ENCODE results near the gene GALK2.

The GALK2 gene

DNA sequence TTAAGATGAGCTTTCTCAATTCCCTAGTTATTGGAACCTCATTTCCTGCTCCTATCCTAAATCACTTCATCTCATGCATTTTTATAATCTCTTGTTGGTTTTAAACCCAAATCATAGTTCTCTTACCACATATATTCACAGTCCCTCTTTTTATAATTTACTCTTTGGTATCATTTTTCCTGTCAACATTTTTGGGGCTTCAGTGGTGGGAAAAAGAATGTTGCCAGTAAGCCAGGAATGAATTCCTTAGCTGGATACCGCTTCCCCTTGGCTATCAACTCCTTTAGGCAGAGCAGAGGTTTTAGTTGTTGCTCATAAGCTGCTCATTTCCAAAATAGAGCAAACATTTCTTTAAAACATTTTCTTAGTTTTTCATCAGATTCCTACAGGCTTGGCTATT is 112.3 kb downstream of the GALK2 start:
- no peak for DNase-seq (ENCODE audit: low read depth)

DNA sequence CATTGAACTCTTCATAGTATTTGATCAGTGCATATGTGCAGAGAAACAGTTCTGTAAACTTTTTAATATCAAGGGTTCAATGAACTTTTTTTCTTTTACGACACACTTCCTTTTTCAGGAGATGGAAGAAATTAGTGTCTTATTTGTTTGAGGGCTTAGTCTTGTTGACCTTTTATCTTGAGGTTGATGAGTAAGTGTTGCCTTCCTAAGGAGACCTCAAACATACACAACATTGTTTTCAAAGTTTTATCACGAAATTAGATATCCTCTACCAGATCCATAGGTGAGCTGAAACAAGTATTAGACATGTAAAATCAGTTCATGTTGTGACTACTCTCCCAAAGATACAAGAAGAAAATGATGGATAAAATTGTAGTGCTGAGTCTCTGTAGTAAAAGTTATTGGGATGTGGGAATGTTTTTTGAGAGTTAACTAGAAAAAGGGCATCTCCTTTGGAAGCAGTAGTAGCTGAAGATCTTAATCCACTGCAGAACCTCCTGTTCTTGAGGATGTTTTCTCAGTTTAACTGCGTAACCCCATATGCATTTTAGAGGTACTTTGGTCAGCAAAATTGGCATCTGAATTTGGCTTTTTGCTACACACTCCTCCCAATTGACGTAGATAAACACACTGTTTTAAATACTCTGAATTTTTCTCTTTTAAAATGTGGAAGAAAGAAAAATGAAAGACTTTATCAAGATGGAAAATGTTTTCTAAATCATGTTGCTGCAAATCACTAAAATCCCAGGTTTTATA is 116.8 kb downstream of the GALK2 start:
- DNase-seq (ENCODE audit: low read depth): no peak

DNA sequence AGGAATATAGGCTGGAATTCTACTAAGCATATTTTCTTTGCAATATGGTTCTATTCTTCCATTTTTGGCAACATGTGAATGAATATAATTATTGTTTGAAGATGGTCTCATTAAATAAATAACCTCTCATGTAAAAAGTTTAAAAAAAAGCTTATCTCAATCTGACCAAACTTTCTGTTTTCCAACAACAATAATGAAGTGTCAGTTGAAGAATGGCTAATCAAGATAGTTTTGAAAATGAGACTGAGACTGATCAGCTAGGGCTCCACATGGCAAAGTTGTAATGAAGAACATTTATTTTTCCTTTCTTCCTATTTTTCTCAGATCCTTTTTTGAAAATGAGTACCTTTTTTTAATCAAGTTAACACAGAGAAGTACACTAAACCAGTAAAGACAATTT is 117.4 kb downstream of the GALK2 start:
- DNase-seq (ENCODE audit: low read depth): no peak

DNA sequence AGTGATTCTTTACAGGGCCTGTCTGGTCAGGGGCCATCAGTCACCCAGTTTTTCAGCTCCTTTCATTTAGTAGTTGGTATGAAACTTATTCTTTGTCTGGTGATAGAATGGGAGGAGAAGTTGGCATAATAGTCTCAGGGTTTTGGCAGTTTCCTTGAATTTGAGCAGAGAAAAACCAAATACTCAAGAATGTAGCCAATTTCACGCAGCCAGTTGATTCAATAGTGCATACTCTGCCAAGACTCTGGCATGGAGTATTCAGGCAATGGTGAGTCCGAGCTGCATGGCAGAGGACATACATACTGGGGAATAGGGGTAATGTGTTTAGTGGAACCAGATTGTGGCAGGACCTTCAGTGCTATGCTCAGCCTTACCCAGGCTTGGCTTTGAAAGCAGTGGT is 118.3 kb downstream of the GALK2 start:
- no peak for DNase-seq (ENCODE audit: low read depth)

DNA sequence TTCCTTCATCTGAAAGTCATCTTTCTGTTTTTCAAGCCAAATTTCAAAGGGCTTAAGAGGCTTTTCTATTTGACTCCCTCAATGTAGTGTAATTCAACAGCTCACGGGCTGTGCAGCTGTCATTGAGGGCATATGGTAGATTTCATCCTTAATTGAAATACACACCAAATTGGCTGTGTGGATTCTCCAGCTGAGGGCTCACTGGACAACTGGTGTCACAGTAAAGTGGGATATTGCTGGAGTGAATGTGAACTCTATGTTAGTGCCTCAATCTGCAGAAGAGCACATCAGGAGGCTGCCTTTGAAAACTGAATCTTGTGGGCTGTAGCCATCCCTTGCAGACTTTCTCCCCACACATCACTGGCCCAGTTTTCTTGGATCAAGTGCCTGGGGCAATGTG is 120.1 kb downstream of the GALK2 start:
- DNase-seq (ENCODE audit: low read depth): no peak

DNA sequence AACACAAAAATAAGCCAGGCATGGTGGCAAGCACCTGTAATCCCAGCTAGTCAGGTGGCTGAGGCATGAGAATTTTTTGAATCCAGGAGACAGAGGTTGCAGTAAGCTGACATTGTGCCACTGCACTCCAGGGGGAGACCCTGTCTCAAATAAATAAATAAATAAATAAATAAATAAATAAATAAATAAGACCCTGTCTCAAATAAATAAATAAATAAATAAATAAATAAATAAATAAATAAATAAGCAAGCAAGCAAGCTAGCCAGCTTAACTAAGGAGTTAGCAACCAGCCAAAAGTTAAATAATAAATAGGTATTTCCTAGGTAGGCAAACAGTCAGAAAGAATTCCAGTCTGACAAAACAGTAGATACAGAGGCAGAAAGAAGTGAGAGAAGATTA is 123.9 kb downstream of the GALK2 start:
- DNase-seq (ENCODE audit: low read depth): no peak

DNA sequence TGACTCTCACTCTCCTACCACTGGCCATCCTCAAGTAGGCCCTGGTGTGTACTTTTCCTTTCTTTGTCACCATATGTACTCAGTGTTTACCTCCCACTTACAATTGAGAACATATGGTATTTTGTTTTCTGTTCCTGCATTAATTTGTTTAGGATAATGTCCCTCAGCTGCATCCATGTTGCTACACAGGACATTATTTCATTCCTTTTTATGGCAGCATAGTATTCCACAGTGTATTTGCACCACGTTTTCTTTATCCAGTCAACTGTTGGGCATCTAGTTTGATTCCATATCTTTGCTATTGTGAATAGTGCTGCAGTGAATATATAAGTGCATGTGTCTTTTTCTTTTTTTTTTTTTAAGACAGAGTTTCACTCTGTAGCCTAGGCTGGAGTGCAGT is 126.2 kb downstream of the GALK2 start:
- no peak for DNase-seq (ENCODE audit: low read depth)

DNA sequence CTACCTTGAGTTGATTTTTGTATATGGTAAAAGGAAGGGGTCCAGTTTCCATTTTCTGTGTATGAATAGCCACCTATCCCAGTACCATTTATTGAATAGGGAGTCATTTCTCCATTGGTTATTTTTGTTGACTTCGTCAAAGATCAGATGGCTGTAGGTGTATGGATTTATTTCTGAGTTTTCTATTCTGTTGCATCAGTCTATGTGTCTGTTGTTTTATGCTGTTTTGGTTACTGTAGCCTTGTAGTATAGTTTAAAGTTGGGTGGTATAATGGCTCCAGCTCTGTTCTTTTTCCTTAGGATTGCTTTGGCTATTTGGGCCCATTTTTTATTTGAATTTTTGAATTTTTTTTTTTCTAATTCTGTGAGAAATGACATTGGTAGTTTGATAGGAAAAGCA is 127.5 kb downstream of the GALK2 start:
- DNase-seq (ENCODE audit: low read depth): no peak

DNA sequence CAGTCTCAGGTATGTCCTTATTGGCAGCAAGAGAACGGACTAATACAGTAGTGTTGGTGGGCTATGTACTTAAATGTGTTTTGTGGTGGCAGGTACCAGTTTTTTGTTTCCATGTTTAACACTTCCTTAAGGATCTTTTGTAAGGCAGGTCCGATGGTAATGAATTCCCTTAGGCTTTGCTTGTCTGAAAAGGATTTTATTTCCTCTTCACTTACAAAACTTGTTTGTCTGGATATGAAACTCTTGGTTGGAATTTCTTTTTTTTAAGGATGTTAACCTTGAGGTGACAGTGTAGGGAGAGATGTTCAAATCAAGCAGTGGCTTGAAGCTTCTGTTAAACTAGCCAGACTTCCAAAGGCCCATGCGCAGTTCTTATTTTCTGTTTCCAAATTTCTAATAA is 130.8 kb downstream of the GALK2 start:
- no peak for DNase-seq (ENCODE audit: low read depth)

DNA sequence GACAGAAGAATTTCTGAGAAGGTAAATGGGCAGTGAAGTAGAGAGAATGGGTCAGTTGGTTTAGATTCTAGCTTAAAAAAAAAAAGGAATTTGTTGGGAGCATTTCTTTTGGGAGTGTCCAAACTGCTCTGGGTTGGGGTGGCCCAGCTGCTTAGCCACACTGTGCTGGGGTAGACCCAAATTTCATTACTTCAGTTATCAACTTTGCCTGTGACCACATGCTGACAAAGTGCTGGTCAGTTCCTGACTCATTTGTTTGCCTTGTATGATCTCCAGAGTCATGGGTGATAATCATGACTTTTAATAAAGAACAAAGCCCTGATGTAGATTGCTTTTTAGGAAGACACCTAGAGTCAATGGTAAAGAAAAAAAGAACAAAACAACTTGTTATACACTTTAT is 131.5 kb downstream of the GALK2 start:
- DNase-seq (ENCODE audit: low read depth): no peak

DNA sequence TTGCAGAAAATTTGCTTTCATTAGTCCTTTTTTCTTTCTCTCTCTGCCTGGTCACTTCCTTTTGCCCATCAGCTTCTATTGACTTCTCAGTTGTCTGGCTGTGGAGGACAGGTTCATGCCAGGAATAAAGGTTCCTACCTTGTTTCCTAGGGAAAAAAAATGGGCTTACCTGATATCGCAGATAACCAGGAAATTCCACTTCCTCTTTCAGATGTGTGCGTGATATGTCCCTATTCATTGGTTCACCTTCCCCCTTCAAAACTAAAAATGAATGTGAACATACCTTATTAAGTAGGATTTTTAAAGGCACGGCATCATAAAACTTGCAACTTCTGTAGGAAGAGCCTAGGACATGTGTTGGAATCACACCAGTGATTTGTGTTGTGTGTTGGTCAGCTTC is 133.0 kb downstream of the GALK2 start:
- no peak for DNase-seq (ENCODE audit: low read depth)

DNA sequence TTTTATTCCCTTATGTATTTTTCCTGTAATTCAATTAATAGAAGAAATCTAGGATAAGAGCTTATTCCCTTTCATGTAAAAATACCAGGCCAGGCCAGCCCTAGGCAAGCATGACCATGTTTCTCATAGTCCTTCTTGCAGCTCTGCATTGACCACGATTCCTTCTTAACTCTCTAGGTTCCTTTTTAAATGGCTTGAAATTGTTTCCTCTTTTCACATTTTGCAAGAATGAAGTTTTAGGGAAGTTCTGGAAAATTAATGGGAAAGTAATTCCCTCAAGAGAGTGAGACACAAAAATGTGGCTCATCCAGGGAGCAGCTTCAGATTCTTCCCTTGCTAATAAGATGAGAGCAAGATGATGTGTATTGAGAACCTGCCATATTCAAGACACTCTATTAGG is 136.5 kb downstream of the GALK2 start:
- no peak for DNase-seq (ENCODE audit: low read depth)

DNA sequence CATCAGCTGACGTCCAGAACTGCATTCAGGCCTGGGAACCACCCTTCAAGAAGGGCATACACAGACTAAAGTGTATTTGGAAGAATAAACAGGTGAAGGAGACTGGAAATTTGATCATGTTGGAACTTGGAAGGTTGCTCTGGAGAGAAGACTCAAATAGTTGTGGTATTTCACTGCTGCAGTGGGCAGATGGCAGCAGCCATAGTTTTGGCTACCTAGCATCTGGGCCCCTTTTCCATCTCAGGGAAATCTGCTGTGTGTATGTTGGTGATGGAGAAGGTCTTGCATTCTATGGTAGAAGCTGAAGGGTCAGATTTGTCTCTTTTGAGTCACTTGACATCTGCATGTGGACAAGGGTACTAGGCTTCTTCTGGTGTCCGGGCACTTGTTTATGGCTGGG is 138.6 kb downstream of the GALK2 start:
- no peak for DNase-seq (ENCODE audit: low read depth)

DNA sequence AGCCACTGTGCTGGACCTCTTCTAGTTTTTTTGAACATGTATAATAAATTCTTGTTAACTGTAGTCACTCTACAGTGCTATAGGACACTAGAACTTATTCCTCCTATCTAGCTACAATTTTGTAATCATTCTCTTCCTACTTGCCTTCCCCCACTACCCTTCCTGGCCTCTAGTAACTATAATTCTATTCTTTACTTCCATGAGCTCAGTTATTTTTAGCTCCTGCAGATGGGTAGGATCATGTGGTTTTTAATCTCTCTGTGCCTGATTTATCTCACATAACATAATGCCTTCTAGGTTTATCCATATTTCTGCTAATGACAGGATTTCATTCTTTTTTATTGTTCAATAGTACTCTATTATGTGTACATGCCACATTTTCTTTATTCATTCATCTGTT is 139.8 kb downstream of the GALK2 start:
- no peak for DNase-seq (ENCODE audit: low read depth)

DNA sequence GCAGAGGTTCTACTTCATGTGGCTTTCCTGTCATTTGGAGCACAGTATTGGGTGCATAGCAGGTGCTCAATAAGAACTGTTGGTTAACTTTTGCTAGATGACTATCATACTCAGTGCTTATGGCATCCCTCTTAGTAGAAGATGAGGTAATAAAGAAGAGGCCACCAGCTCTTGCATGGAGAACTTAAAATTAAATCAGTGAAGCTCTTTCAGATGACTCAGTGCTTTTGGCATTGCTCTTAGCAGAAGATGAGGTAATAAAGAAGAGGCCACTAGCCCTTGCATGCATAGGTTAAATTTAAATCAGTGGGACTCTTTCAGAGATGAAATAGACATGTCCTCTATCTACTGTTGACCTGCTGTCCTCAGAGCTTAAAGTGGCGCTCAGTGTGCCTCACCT is 143.6 kb downstream of the GALK2 start:
- no peak for DNase-seq (ENCODE audit: low read depth)

DNA sequence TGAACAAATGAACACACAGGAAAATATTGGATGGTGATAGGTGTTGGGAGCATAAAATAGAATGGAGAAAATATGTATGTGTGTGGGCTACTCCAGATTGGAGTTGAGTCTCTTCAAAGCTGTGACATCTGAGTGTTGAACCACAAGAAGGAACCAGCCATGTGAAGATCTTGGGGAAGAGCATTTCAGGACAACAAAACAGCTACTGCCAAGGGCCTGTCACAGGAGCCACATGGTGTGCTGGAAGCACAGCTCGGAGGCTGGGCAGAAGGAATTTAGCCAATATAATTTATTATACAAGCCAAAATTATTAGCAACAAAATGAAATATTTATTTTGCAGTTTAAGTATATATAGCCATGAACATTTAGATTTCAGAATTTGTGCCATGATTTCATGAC is 144.7 kb downstream of the GALK2 start:
- no peak for DNase-seq (ENCODE audit: low read depth)

DNA sequence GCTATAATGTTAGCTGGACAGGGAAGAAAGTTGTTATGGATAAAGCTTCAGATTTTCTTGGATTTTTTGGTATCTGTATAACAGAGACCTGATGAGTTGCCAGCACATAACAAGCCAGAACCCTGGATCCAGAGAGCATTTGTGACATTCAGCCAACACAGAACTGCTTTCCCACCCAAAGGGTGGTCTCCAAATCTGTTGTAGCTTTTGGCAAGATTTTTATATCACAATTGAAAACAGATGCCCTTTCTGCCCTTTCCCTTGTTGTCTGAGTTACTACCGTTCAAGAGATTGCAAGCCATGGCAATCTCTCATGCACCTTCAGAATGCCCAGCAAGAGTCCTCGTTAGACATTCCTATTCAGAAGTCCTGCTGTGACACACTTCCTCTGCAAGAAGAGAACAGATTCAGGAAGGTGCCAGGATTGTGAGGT is 145.4 kb downstream of the GALK2 start:
- no peak for DNase-seq (ENCODE audit: low read depth)

DNA sequence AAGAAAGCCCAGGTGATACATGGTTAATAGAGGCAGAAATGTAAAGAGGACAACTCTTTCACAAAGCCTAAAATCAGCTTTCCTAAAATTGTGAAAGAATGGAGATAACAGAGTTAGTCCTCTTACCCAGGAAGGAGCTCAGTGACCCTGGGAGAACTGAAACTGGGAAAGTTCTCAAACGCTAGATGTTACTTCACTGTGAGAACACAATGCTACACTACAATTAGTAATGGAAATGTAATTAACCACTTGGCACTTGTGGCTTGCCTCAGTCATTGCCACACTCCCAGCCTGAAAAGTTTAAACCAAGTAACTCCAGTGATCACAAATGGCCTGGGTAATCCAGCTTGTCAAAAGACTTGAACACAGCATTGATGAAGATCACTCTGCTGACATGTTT is 150.3 kb downstream of the GALK2 start:
- DNase-seq (ENCODE audit: low read depth): no peak

DNA sequence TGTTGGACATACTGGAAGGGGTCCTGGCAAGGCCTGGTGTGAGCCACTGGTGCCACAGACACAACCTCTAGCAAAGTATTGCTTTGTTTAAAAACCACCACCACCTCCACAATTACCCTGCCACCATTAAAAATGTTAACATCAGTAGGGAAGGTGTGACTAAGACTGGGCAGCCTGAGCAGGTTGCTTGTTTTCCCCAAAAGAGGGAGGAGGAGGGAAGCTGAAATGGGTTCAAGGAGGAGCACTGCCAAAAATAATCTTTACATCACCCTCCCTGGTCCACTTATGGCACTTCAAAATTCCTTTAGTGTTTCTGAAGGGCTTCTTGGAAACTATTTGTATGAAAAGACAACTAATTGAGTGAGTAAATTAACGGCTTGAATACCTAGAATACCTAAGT is 153.2 kb downstream of the GALK2 start:
- no peak for DNase-seq (ENCODE audit: low read depth)

DNA sequence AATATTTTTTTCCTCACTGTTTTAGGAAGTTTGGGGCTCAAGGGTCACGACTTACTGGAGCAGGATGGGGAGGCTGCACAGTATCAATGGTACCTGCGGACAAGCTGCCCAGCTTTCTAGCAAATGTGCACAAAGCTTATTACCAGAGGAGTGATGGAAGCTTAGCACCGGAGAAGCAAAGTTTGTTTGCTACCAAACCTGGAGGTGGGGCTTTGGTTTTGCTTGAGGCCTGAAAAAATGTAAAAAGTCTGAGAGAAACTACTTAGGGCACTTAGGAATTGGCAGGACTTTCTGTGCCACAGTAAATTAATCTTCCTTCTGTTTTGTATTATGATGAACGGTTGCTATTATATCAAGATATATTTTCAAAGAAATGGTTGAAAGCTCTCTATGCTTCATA is 157.9 kb downstream of the GALK2 start:
- no peak for DNase-seq (ENCODE audit: low read depth)

DNA sequence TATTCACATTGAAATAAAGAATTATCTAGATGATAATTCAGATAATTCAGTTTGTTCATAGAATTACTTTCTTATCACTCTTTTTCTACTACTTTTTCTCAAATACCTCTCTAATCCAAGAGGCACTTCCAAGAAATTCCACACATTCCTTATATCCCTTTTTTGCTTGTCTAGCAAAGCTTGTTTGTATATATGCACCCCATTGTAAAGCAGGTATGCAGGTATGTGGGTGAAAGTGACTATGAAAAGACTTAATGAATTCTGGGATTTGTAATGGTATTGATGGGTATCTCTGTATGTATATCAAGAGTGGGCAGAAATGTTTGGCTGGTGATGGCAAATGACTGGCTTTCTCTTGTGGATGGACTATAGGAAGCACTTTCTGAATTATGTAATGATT is 158.9 kb downstream of the GALK2 start:
- DNase-seq (ENCODE audit: low read depth): no peak

DNA sequence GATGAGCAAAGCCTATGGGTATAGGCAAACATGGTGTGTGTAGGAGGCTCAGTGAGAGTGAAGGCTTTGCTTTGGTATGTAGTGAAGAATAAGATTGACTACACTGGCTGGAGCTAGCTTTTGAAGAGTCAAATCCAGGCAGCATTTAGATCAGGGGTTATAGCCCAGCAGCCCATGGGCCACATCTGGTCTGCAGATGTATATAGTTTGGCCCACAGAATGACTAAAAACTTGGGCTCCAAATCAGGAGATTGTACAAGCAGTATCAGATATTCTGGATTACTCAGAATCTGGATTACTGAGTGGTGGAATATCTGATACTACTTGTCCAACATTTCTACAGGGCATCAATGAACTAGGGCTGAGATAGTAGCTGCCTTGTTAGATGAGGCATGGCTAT is 160.1 kb downstream of the GALK2 start:
- no peak for DNase-seq (ENCODE audit: low read depth)

DNA sequence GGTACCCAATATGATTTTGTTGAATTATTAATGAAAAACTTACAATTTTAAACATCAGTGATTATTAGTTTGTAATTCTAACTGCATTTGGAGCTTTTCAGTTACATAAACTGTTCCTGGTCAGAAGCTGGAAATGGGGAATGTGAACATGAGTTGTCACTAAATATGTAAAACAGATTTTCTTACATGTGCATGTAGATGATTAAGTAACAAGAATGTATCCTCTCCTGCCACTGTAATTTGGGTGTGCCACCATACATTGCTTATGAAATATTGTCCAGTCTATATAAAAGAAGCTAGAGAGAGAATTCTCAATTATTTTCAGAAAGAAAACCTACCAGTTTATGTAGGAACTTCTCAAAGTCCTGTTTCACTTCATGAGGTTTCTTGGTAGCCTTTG is 161.4 kb downstream of the GALK2 start:
- no peak for DNase-seq (ENCODE audit: low read depth)

DNA sequence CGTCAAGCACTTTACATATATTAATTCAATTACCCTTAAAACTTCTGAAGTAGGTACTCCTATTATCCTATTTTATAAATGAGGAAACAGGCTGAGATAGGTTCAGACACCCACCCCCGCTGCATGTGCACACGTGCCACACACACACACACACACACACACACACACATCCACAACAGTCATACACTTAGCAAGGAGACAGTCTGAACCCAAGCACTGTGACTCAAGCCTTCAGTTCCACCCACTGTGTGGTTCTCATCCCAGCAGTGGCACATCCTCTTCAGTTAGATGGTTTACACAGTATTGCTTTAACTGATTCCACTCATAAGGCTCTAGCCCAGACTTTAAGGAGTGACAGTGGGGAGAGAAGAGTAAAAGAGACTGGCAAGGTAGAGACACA is 161.9 kb downstream of the GALK2 start:
- no peak for DNase-seq (ENCODE audit: low read depth)

DNA sequence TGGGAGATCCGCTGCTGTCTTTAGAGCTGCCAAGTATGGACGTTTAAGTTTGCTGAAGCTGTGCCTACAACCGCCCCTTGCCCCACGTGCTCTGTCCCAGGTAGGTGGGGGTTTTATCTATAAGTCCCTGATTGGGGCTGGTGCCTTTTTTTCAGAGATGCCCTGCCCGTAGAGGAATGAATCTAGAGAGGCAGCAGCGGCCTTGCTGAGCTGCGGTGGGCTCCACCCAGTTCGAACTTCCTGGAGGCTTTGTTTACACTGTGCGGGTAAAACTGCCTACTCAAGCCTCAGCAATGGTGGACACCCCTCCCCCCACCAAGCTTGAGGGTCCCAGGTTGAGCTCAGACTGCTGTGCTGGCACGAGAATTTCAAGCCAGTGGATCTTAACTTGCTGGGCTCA is 169.6 kb downstream of the GALK2 start:
- no peak for DNase-seq (ENCODE audit: low read depth)
